C4-2B (cell line): ENCODE data around the gene ESRRA.
A peak's percentile ranks its signal among the peaks of the same experiment; 100 is the strongest.

Experiments used
- H3K27ac ChIP-seq: fragments of 450-650 bp; 2 replicates; pipeline ENCODE4 v1.5.1; 2017
- ZFX ChIP-seq: fragments of 450-650 bp; IDR thresholded peaks from 2 replicates; pipeline ENCODE4 v1.6.1; 2017
- TF ChIP-seq, protein P1 (sequence below): fragments of 450-650 bp; conservative IDR thresholded peaks from 2 replicates; pipeline ENCODE4 v1.5.1; 2017; ENCODE audit warnings: mild to moderate bottlenecking

ESRRA gene

DNA sequence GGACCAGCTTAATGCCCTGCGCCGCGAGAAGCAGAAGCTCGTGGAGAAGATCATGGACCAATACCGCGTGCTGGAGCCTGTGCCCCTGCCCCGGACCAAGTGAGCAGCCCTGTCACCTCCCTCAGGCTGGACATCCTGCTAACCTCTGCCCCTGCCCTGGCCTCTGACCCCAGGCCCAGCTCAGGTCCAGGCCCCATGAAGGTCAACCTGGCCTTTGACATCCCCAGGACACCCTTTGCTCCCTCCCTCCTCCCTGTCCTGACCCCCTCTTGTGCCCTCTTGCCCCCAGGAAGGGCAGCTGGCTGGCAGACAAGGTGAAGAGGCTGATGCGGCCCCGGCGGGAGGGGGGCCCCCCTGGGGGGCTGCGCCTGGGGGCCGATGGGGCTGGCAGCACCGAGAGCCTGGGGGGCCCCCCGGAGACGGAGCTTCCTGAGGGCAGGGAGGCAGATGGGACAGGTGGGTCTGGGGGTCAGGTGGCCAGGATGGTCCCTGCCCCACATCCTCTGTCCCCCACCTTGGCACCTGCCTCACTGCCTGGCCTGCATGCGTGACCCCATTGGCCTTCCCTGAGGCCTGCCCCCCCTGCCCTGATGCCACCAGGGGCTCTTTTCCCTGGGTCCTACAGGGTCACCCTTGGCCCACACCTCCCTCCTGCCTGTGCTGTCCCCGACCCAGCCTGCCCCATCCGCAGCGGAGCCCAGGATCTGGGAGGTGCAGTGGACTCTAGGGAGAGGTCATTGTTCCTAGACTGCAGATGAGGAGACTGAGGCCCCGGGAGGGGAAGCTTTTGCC is 48.6 kb downstream of the ESRRA start:
- TF ChIP-seq ZFX: no peak
- TF ChIP-seq, protein P1, sequence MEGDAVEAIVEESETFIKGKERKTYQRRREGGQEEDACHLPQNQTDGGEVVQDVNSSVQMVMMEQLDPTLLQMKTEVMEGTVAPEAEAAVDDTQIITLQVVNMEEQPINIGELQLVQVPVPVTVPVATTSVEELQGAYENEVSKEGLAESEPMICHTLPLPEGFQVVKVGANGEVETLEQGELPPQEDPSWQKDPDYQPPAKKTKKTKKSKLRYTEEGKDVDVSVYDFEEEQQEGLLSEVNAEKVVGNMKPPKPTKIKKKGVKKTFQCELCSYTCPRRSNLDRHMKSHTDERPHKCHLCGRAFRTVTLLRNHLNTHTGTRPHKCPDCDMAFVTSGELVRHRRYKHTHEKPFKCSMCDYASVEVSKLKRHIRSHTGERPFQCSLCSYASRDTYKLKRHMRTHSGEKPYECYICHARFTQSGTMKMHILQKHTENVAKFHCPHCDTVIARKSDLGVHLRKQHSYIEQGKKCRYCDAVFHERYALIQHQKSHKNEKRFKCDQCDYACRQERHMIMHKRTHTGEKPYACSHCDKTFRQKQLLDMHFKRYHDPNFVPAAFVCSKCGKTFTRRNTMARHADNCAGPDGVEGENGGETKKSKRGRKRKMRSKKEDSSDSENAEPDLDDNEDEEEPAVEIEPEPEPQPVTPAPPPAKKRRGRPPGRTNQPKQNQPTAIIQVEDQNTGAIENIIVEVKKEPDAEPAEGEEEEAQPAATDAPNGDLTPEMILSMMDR: no peak
- H3K27ac ChIP-seq: no peak overlapping the region; the same call in 1 of the 2 replicates

DNA sequence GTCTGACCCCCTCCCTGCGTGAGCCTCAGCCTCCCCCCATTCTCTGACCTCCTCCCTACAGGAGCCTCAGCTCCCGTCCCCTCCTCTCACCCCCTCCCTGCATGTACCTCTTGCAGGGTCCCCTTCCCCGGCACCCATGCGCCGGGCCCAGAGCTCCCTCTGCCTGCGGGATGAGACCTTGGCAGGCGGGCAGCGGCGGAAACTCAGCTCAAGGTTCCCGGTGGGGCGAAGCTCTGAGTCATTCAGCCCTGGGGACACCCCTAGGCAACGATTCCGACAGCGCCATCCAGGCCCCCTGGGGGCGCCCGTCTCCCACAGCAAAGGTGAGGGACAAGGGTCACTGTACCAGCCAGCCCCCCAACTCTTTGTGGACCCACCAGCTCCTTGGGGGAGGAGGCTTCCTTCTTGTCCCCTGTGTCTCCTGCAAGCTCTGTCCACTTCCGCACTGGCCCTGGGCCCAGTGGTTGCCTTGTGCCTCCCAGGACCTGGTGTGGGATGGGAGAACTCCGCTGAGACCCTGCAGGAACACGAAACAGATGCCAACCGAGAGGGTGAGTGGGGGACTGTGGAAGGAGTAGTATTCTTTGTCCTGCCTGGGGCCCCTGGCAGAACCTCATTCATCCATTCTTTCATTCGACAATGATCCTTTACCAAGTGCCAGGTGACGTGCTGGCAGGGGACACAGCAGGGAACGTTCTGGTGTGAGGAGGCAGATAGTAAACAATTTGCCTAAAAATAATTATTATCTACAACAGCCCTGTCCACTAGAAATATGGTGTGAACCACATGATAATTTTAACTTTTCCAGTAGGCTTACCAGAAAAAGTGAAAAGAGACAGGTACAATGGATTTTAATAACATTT is 50.0 kb downstream of the ESRRA start:
- peak overlapping the region; percentile 84 for H3K27ac ChIP-seq
- no peak for TF ChIP-seq ZFX
- TF ChIP-seq, protein P1: peak; percentile 91

DNA sequence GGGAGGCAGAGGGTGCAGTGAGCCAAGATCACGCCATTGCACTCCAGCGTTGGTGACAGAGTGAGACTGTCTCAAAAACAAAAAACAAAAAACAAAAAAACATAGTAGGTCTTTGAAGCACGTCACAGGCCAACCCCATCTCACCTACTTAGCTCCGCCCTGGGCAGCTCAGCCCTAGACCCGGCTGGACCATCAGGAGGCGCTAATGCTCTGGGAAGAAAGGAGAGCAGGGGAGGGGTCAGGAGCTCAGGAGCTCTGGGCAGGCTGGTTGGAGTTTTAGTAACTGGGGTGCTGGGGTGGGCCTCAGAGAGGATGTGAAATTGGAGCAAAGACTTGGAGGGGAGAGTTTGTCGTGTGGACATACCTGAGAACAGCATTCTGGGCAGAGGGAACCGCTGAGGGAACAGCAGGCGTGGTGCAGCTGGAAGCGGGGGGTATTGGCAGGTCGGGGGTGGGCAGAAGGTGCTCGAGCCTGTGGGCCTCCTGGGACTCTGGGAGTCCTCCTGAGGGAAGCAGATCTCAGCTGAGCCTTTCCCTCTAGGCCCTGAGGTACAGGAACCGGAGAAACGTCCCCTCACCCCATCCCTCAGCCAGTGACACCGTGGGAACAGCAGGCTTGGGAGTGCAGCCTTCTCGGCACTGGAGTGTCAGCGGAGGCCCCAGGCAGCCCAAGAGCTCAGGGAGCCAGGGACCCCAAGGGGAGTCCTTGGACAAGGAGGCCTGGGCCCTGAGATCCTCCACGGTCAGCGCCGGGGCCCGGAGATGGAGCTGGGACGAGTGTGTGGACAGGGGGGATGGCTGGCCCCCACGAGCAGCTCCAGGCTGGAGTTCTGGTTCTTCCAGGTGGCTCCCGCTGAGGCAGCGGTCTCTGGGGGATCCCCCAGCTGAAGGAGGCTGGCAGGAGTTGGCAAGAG is 51.4 kb downstream of the ESRRA start:
- peak overlapping the region; percentile 13; the same call in 1 of the 2 replicates for H3K27ac ChIP-seq
- TF ChIP-seq, protein P1: peak; percentile 76
- TF ChIP-seq ZFX: no peak

- peak overlapping the region; percentile 97; the same call in 1 of the 2 replicates for H3K27ac ChIP-seq
- TF ChIP-seq ZFX: no peak
- TF ChIP-seq, protein P1: no peak
These were observed 52.1 kb downstream of the ESRRA start for GRCh38 chr11:64357446-64357845.

GRCh38 chr11:64357904-64358535 is 52.7 kb downstream of the ESRRA start:
- peak overlapping the region; percentile 97 for H3K27ac ChIP-seq
- TF ChIP-seq, protein P1: no peak
- no peak for TF ChIP-seq ZFX

DNA sequence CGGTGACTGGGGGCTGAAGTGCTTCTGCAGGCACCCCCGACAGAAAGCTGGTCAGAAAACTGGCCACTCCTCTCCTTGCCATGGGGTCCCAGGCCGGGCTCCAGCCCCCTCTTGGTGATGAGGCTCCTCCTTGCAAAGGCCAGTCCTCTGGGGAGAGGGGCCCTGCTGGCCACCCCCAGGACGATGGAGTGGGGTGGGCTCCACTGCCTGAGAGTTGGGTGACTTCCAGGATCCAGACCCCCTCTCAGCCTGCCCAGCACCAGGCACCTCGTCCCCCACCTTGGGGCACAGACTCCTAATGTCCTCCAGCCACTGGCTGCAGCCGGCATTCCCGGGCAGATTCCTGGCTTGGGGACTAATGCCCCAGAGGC is 53.2 kb downstream of the ESRRA start:
- peak overlapping the region; percentile 97 for H3K27ac ChIP-seq
- TF ChIP-seq, protein P1: no peak
- no peak for TF ChIP-seq ZFX
